NCI-H2029 (cell line): ENCODE measurements around the gene SUCLG2.

ENCODE experiments used
- DNase-seq: peaks from one replicate; lab custom pipeline; 2025; lab: John Stamatoyannopoulos, UW

SUCLG2 gene

GRCh38 chr3:67458896-67459530 lies 195.4 kb downstream of the SUCLG2 start:
- DNase-seq: no peak

DNA sequence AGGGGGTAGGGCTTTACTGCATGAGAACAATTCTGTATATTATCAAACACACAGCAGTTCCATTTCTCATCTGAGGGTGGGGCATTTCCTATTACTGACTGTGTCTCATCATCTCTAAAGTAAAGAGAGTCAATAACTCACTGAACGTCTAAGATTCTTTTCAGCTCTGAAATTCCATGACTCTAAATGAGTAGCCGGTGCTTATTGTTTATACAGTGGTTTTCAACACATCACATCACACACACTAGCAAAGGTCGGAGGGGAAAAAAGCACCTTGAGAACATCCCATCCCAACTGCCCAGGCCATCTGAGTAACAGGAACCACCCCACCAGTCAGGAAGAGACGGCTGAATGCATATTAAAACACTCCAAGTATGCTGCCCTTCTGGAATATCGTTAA lies 196.0 kb downstream of the SUCLG2 start:
- no peak for DNase-seq

DNA sequence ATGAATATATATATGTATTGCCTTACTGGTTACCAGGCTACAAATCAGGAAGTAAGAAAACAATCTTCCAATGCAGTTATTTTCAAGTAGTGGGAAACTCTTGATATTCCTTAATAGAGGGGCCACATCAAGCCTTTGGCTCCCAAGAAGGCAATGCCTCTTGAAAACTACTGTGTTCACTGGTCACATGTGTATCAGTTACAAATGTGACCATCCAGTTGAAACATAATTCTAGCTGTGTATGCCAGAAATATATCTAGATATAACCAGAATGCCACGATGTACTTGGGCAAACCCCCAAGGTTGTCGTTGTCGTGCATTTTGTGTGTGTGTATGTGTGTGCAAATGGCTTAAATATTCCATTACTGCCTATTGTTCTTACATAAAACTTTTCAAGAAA lies 200.8 kb downstream of the SUCLG2 start:
- no peak for DNase-seq

GRCh38 chr3:67450153-67450552 lies 204.3 kb downstream of the SUCLG2 start:
- DNase-seq: no peak

- DNase-seq: no peak
Measured at GRCh38 chr3:67447393-67447792, 207.0 kb downstream of the SUCLG2 start.

GRCh38 chr3:67437789-67438188 lies 216.6 kb downstream of the SUCLG2 start:
- no peak for DNase-seq

- DNase-seq: no peak
Measured at GRCh38 chr3:67437090-67437489, 217.3 kb downstream of the SUCLG2 start.

GRCh38 chr3:67433109-67433508 lies 221.3 kb downstream of the SUCLG2 start:
- no peak for DNase-seq

DNA sequence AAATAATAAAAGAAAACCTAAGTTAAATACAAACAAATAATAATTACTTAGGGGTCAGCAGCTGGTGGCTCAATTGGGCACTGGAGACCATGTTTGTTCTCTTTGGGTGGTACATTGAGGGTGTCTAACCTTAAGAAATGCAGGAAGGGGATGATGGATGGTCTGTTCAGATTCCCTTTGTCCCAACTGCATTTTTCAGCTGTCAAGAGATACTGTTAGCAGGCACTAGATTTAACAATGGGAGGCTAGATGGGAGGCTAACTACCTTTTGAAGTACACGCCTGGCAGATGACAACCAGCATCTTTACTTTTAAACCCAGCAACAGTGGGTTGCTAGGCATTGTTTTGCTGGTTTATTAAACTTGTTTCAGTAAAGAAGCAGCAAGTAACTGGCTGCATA lies 222.5 kb downstream of the SUCLG2 start:
- DNase-seq: no peak

GRCh38 chr3:67423722-67424121 lies 230.7 kb downstream of the SUCLG2 start:
- DNase-seq: no peak

- DNase-seq: no peak
Measured at GRCh38 chr3:67421912-67422311, 232.5 kb downstream of the SUCLG2 start.

GRCh38 chr3:67419779-67420178 lies 234.6 kb downstream of the SUCLG2 start:
- no peak for DNase-seq

DNA sequence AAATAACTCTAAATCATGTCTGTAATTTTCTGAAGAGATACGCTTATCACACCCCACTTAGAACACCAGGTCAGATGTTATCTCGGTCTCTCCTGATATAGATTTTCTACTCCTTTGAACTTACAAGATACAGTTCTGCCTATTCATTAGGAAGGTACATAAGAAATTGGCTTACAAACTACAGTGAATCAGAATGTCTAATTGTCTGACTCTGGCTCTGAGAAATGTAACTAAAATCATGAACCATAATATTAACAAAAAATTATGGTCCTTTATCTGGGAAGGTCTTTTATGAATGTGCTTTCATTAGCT lies 235.2 kb downstream of the SUCLG2 start:
- DNase-seq: no peak

- DNase-seq: no peak
Measured at GRCh38 chr3:67418426-67419217, 235.8 kb downstream of the SUCLG2 start.

- DNase-seq: no peak
Measured at GRCh38 chr3:67416703-67417102, 237.7 kb downstream of the SUCLG2 start.

- DNase-seq: no peak
Measured at GRCh38 chr3:67415511-67415910, 238.9 kb downstream of the SUCLG2 start.

DNA sequence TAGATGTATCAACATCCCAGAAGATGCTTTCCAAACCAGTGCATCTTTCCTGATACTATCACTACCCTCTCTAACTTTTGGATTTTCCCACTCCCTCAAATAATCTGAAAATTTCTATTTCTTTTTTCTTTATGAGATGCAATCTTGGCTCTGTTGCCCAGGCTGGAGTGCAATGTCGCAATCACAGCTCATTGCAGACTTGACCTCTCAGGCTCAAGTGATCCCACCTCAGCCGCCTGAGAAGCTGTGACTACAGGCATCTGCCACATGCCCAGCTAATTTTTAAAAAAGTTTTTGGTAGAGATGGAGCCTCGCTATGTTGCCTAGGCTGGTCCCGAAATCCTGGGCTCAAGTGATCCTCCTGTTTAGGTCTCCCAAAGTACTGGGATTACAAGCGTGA lies 239.7 kb downstream of the SUCLG2 start:
- no peak for DNase-seq

- no peak for DNase-seq
Measured at GRCh38 chr3:67405193-67405592, 249.2 kb downstream of the SUCLG2 start.

DNA sequence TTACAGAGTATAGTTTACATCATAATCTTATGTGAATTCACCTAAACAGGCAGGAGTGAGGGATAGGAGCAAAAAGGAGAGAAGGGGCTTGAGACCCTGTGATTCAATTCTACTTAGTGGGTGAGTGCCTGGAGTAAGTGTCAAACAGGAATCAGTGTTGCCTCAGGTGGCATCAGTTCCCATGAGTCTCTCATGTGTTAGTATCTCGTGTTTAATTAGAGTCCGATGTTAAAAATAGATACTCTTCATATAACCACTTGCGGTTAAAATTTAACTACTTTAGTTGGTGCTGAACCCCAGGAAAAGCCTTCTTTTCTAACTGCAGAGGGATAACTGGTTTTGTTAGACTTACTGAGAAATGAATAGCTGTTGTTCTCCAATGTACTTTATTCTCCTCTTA lies 251.5 kb downstream of the SUCLG2 start:
- no peak for DNase-seq

- no peak for DNase-seq
Measured at GRCh38 chr3:67401921-67402320, 252.5 kb downstream of the SUCLG2 start.

DNA sequence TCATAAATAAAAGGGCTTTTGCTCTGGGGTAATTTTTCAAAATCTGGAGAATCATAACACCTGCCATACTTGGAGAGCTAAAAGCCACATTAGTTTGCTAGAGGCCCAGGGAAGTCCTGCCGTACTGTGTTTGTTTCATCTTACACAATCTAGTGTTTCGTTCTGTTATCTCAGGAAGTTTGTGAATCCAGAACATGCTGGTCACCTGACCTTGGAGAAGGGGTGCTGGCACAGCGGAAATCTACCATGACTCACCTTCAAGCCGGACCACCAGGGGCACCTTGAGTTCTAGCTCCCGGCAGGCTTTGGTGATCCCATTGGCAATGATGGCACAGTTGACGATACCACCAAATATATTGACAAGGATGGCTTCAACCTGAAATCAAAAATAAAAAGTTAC lies 253.9 kb downstream of the SUCLG2 start:
- DNase-seq: no peak

DNA sequence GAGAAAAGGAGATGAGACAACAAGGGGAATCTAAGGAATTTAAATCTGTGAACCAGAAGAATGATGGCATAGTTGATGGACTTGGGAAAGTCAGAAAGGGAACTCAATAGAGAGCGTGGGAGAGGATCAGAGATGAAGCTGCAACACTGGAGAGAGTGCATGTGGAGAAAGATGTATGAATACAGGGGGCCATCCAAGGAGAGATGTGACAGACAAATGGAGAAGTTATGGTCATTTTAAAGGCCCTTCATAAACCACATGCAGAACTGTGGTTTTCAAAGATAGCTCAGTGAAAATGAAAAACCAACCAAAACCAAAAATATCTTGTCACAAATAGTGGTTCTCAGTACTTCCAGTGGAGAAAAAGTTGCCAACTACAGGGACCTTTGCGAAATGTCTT lies 265.2 kb downstream of the SUCLG2 start:
- DNase-seq: no peak

- no peak for DNase-seq
Measured at GRCh38 chr3:67388738-67389137, 265.7 kb downstream of the SUCLG2 start.

DNA sequence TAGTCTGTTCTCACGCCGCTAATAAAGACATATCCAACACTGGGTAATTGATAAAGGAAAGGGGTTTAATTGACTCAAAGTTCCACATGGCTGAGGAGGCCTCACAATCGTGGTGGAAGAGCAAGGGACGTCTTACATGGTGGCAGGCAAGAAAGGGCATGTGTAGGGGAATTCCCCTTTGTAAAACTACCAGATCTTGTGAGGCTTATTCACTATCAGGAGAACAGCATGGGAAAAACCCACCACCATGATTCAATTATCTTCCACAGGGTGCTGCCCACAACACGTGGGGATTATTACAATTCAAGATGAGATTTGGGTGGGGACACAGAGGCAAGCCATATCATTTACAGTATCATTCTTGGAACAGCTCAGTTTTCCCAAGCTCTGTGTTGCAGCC lies 268.0 kb downstream of the SUCLG2 start:
- no peak for DNase-seq
